ENCODE results near the gene CST7.

The CST7 gene

DNA sequence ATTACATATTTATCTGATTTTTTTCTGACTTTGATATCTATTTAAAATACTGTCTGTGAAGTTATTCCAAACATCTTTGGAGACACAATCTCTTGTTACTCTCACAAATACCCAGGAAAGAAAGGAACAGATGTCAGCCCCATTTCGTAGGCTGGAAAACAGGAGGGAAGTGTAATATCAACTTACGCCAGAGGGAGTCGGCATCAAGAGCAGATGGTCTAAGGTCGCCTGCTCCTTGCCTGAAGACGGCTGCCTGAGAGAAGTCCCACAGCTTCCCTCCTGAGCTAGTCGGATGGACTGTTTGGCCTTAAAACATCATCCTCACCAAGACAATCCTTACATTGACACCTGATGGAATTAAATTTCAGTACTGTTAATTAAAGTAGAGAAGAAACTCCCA is 13.4 kb downstream of the CST7 start:
- no peaks in the 10 kb centered on the region for H3K4me1 ChIP-seq (ENCODE audit: insufficient read depth, insufficient read length)
- H3K9me3 ChIP-seq (ENCODE audit: insufficient read depth, low read length) = no peaks in the 10 kb centered on the region
- H3K4me3 ChIP-seq (ENCODE audit: insufficient read length, low read depth) = no peak overlapping the region
- H3K9ac ChIP-seq (ENCODE audit: insufficient read length, low read depth) = no peak overlapping the region
- no peak for DNase-seq (ENCODE audit: low read depth, low spot score)
- TF ChIP-seq YY1 (IDR thresholded peaks at IDR 0.05; ENCODE audit: insufficient read depth, insufficient read length) (no peak), ZNF274 (IDR thresholded peaks at IDR 0.05; ENCODE audit: low read depth, low read length) (no peak), SUZ12 (IDR thresholded peaks at IDR 0.05; ENCODE audit: extremely low read depth, insufficient read depth, insufficient read length) (no peak)
- H3K36me3 ChIP-seq (ENCODE audit: insufficient read depth, insufficient read length, low read length) = peaks cover 79% of the 10 kb centered on the region
- no peaks in the 10 kb centered on the region for H3K27me3 ChIP-seq (ENCODE audit: insufficient read depth, insufficient read length)

DNA sequence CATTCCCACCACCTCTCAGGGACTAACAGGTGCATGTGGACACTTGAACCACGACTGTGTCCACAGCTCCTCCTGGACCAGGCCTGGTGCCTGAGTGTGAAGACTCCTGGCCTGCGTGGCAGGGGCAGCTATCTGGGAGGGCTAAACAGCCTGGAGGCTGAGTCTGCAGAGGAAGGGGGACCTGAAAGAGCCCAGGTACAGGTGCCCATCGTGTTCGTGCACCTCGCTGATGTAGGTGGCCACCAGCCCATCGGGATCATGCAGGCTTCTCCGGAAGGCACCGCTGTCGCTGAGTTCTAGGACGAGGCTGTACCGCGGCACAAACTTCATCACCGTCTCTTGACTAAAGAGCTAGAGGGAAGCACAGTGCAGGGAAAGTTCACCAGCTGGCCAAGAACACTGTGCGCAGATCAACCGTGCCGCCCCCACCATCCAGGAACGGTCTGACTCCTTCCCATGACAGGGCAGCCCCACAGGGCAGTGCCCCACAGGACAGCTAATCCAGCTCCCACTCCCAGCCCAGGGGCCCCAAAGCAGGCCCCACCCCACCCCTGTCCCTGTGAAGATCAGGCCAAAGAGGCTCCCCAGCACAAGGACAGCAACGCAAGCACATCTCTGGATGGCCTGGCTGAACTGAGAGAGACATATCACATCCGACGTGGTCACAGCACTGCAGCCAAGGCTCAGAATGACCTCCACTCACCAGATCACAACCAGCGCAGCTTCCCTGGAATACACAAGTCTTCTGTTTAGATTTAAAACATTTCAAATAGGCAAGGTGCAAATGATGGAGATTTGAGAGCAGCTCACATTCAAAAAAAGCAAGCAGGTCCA is 14.8 kb downstream of the CST7 start:
- no peaks in the 10 kb centered on the region for H3K27me3 ChIP-seq (ENCODE audit: insufficient read depth, insufficient read length)
- H3K4me3 ChIP-seq (ENCODE audit: insufficient read length, low read depth) = no peak overlapping the region
- peaks cover 79% of the 10 kb centered on the region for H3K36me3 ChIP-seq (ENCODE audit: insufficient read depth, insufficient read length, low read length)
- DNase-seq (ENCODE audit: low read depth, low spot score) = no peak
- no peak for TF ChIP-seq YY1 (IDR thresholded peaks at IDR 0.05; ENCODE audit: insufficient read depth, insufficient read length)
- TF ChIP-seq SUZ12 (IDR thresholded peaks at IDR 0.05; ENCODE audit: extremely low read depth, insufficient read depth, insufficient read length) = no peak
- no peak for TF ChIP-seq ZNF274 (IDR thresholded peaks at IDR 0.05; ENCODE audit: low read depth, low read length)
- no peak overlapping the region for H3K9ac ChIP-seq (ENCODE audit: insufficient read length, low read depth)
- no peaks in the 10 kb centered on the region for H3K9me3 ChIP-seq (ENCODE audit: insufficient read depth, low read length)
- no peaks in the 10 kb centered on the region for H3K4me1 ChIP-seq (ENCODE audit: insufficient read depth, insufficient read length)

DNA sequence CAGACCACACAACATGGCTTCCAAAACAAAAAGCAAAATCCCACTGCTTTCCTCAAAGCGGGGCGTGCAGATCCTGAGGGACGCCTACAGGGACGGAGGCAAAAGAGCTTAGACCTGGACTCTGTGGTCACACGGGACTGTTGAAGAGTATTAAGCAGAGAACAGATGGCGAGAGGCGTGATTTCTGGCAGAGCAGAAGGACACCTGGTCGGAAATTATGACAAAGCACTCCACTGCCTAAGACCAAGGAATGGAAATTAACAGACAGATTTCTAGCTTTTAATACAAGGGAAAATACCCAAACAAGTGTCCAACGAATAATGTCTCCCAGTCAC is 15.4 kb downstream of the CST7 start:
- DNase-seq (ENCODE audit: low read depth, low spot score) = no peak
- no peaks in the 10 kb centered on the region for H3K4me1 ChIP-seq (ENCODE audit: insufficient read depth, insufficient read length)
- TF ChIP-seq ZNF274 (IDR thresholded peaks at IDR 0.05; ENCODE audit: low read depth, low read length) = no peak
- TF ChIP-seq YY1 (IDR thresholded peaks at IDR 0.05; ENCODE audit: insufficient read depth, insufficient read length) = no peak
- no peak for TF ChIP-seq SUZ12 (IDR thresholded peaks at IDR 0.05; ENCODE audit: extremely low read depth, insufficient read depth, insufficient read length)
- peaks cover 81% of the 10 kb centered on the region for H3K36me3 ChIP-seq (ENCODE audit: insufficient read depth, insufficient read length, low read length)
- no peak overlapping the region for H3K9ac ChIP-seq (ENCODE audit: insufficient read length, low read depth)
- no peak overlapping the region for H3K4me3 ChIP-seq (ENCODE audit: insufficient read length, low read depth)
- H3K27me3 ChIP-seq (ENCODE audit: insufficient read depth, insufficient read length) = no peaks in the 10 kb centered on the region
- no peaks in the 10 kb centered on the region for H3K9me3 ChIP-seq (ENCODE audit: insufficient read depth, low read length)

DNA sequence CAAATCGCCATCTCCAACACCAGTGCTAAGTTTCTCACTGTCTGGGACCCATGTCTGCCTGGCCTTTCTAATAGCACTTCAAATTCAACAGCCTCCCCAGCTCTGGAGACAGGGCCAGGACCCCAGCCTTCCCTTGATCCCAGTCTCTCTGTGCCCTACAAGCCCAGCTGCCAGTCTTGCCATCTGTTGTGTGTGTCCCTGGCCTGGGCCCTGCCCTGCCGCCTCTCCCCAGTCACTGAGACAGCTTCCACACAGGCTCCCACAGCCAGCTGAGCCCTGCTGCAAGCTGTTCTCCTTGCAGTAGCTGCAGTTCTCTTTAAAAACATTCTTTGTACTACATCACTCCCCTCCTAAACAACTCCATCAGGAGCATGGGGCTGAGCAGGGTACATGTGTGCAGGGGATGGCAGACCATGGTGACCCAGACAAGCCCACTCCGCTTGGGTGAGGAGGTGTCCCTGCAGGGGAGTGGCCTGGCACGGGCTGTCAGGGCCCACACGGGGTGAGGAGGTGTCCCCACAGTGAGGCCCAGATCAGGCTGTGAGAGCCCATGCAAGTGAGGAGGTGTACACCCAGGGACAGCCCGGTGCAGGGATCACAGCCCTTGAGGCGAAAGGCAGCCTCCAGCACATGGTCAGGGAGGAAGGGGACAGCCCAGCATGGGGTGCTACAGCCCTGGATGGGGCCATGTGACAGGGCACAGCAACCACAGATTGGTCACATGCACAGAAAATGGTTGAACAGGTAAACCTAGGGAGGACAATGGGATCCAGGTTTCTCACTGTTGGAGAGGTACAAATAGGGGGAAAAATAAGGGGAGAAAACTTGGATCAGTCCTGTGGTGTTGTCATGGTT is 16.2 kb downstream of the CST7 start:
- H3K9ac ChIP-seq (ENCODE audit: insufficient read length, low read depth) = no peak overlapping the region
- no peaks in the 10 kb centered on the region for H3K4me1 ChIP-seq (ENCODE audit: insufficient read depth, insufficient read length)
- no peaks in the 10 kb centered on the region for H3K9me3 ChIP-seq (ENCODE audit: insufficient read depth, low read length)
- H3K4me3 ChIP-seq (ENCODE audit: insufficient read length, low read depth) = no peak overlapping the region
- no peaks in the 10 kb centered on the region for H3K27me3 ChIP-seq (ENCODE audit: insufficient read depth, insufficient read length)
- TF ChIP-seq ZNF274 (IDR thresholded peaks at IDR 0.05; ENCODE audit: low read depth, low read length) = no peak
- TF ChIP-seq SUZ12 (IDR thresholded peaks at IDR 0.05; ENCODE audit: extremely low read depth, insufficient read depth, insufficient read length) = no peak
- TF ChIP-seq YY1 (IDR thresholded peaks at IDR 0.05; ENCODE audit: insufficient read depth, insufficient read length) = no peak
- no peak for DNase-seq (ENCODE audit: low read depth, low spot score)
- H3K36me3 ChIP-seq (ENCODE audit: insufficient read depth, insufficient read length, low read length) = peaks cover 86% of the 10 kb centered on the region

DNA sequence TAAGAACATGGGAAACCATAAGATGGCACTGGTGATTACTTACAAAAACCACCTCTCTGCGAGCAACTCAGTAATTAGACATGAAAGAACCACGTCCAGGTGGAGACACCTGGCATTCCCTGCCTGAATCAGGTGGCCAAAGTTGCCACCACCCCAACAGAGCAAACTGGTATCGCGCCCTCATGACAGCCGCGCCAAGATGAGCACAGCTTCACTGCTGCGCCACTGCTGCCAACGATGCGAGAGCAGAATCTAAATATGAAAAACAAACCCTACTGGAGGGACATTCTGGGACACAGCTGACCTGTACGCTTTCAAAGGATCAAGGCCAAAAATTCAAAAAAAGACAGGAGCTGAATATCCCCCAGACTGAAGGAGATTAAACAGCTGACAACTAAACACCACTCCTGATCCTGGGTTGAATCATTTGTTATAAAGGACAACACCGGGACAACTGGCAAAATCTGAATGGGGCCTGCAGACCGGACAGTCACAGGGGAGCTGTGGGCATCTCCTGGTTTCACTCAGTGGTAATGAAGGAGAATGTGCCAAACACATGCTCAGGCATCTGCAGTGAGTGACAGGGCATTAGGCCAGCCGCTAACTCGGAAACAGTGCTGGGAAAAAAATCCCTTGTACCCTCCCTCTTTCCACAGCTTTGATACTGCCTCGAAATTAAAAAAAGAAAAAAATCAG is 17.4 kb downstream of the CST7 start:
- Histone ChIP-seq H3K9ac (ENCODE audit: insufficient read length, low read depth) (no peak overlapping the region), H3K4me1 (ENCODE audit: insufficient read depth, insufficient read length) (no peaks in the 10 kb centered on the region), H3K27me3 (ENCODE audit: insufficient read depth, insufficient read length) (no peaks in the 10 kb centered on the region), H3K9me3 (ENCODE audit: insufficient read depth, low read length) (no peaks in the 10 kb centered on the region), H3K4me3 (ENCODE audit: insufficient read length, low read depth) (no peak overlapping the region), H3K36me3 (ENCODE audit: insufficient read depth, insufficient read length, low read length) (peaks cover 83% of the 10 kb centered on the region)
- no peak for DNase-seq (ENCODE audit: low read depth, low spot score)
- TF ChIP-seq SUZ12 (IDR thresholded peaks at IDR 0.05; ENCODE audit: extremely low read depth, insufficient read depth, insufficient read length) = no peak
- no peak for TF ChIP-seq ZNF274 (IDR thresholded peaks at IDR 0.05; ENCODE audit: low read depth, low read length)
- no peak for TF ChIP-seq YY1 (IDR thresholded peaks at IDR 0.05; ENCODE audit: insufficient read depth, insufficient read length)

DNA sequence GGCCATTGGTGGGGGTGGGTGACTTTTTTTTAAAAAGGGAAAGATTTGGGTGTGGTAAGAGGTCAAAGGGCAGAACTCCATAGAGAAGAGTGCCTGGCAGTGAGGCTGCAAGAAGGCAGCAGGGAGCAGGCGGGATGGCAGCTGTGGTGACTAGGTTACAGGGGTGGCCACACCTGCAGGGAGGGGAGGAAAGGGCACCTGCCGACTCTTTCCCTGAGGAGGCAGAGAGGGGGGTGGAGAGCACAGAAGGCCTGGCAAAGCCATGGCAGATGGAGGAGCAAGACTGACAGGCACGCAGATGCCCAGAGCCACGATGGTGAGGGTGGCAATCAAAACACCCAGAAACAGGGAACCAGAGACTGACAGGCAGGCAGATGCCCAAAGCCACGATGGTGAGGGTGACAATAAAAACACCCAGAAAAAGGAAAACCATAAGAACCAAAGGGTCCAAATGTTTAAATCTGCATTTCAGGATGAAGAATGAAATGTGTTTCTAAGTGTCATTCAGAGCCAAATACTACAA is 19.3 kb downstream of the CST7 start:
- H3K9me3 ChIP-seq (ENCODE audit: insufficient read depth, low read length) = no peaks in the 10 kb centered on the region
- H3K27me3 ChIP-seq (ENCODE audit: insufficient read depth, insufficient read length) = no peaks in the 10 kb centered on the region
- TF ChIP-seq ZNF274 (IDR thresholded peaks at IDR 0.05; ENCODE audit: low read depth, low read length) (no peak), SUZ12 (IDR thresholded peaks at IDR 0.05; ENCODE audit: extremely low read depth, insufficient read depth, insufficient read length) (no peak), YY1 (IDR thresholded peaks at IDR 0.05; ENCODE audit: insufficient read depth, insufficient read length) (no peak)
- no peak for DNase-seq (ENCODE audit: low read depth, low spot score)
- no peak overlapping the region for H3K4me3 ChIP-seq (ENCODE audit: insufficient read length, low read depth)
- H3K36me3 ChIP-seq (ENCODE audit: insufficient read depth, insufficient read length, low read length) = peaks cover 85% of the 10 kb centered on the region
- no peaks in the 10 kb centered on the region for H3K4me1 ChIP-seq (ENCODE audit: insufficient read depth, insufficient read length)
- no peak overlapping the region for H3K9ac ChIP-seq (ENCODE audit: insufficient read length, low read depth)

All from NT2/D1 (cell line).